GM19043 (cell line): Measurements from ENCODE around the gene WWP2.
"Not testable (repeated sequence)": the region's sequence is repeated elsewhere in the genome, so short reads cannot be mapped to it uniquely, and the experiment has no call there.

Experiments used
- ATAC-seq: cut with Tn5 transposase; IDR thresholded peaks from one replicate; pipeline ENCODE4 v1.9.1; 2021; ENCODE audit warnings: low read depth; ENCODE audit not compliant: unreplicated experiment

WWP2 gene

GRCh38 chr16:69761983-69762813 lies at the start of gene WWP2:
WWP2 (plus strand) TSS chr16:69762332; CDS start chr16:69787011, 24,679 bp downstream.
- peak; percentile 54 for ATAC-seq

- ATAC-seq = no peak
Observed at GRCh38 chr16:69712914-69713581, 49.1 kb upstream of the WWP2 start.

- ATAC-seq = no peak
Observed at GRCh38 chr16:69717066-69717465, 45.1 kb upstream of the WWP2 start.

- ATAC-seq = no peak
Observed at GRCh38 chr16:69718111-69718764, 43.9 kb upstream of the WWP2 start.

- no peak for ATAC-seq
Observed at GRCh38 chr16:69720822-69721430, 41.2 kb upstream of the WWP2 start.

- no peak for ATAC-seq
Observed at GRCh38 chr16:69721441-69721957, 40.6 kb upstream of the WWP2 start.

- ATAC-seq = no peak
Observed at GRCh38 chr16:69724414-69724873, 37.7 kb upstream of the WWP2 start.

- ATAC-seq = no peak
Observed at GRCh38 chr16:69724981-69725479, 37.1 kb upstream of the WWP2 start.

GRCh38 chr16:69725480-69726312 lies 36.4 kb upstream of the WWP2 start:
- ATAC-seq = no peak

- peak; percentile 98 for ATAC-seq
Observed at GRCh38 chr16:69726313-69727060, 35.6 kb upstream of the WWP2 start, which contains the start of gene NQO1. NQO1 (minus strand) TSS chr16:69726560; CDS start chr16:69726439, 121 bp downstream.

GRCh38 chr16:69727916-69728270 lies 34.2 kb upstream of the WWP2 start:
- no peak for ATAC-seq

- not testable (repeated sequence) for ATAC-seq
Observed at GRCh38 chr16:69729030-69729429, 33.1 kb upstream of the WWP2 start.

GRCh38 chr16:69731280-69731679 lies 30.9 kb upstream of the WWP2 start:
- not testable (repeated sequence) for ATAC-seq

- no peak for ATAC-seq
Observed at GRCh38 chr16:69732101-69732500, 30.0 kb upstream of the WWP2 start.

GRCh38 chr16:69741519-69741918 lies 20.6 kb upstream of the WWP2 start:
- no peak for ATAC-seq

- ATAC-seq = no peak
Observed at GRCh38 chr16:69741951-69742904, 19.9 kb upstream of the WWP2 start.

- ATAC-seq = no peak
Observed at GRCh38 chr16:69744363-69745231, 17.5 kb upstream of the WWP2 start.
